MM.1S (cell line): ENCODE measurements around the gene CREB3L2.

ENCODE experiments used
- DNase-seq: peaks from one replicate; pipeline ENCODE4 v3.0.0-alpha.2; 2015
- H2AFZ ChIP-seq: fragments of 300-600 bp; sonication (generic); 2 replicates; pipeline ENCODE4 v1.6.0; 2016; ENCODE audit warnings: antibody characterized with exemption, low read length
- H3F3A ChIP-seq: fragments of 300-600 bp; sonication (generic); 2 replicates; pipeline ENCODE4 v1.6.1; 2016; ENCODE audit warnings: mild to moderate bottlenecking, antibody characterized with exemption, low read length, moderate library complexity, mixed read lengths; ENCODE audit not compliant: insufficient read depth
- H3K27ac ChIP-seq: fragments of 300-600 bp; sonication (generic); 2 replicates; pipeline ENCODE4 v1.5.1; 2016; ENCODE audit warnings: mild to moderate bottlenecking, low read length
- H3K27me3 ChIP-seq: fragments of 300-600 bp; sonication (generic); replicated peaks from 2 replicates; pipeline ENCODE4 v1.6.0; 2016; ENCODE audit warnings: low read length; ENCODE audit not compliant: insufficient read depth
- H3K36me3 ChIP-seq: fragments of 300-600 bp; sonication (generic); replicated peaks from 2 replicates; pipeline ENCODE4 v1.6.1; 2016; ENCODE audit warnings: mild to moderate bottlenecking, low read length, mixed read lengths; ENCODE audit not compliant: insufficient read depth
- H3K4me1 ChIP-seq: fragments of 300-600 bp; sonication (generic); 2 replicates; pipeline ENCODE4 v1.6.1; 2016; ENCODE audit warnings: low read length, mixed read lengths
- H3K4me2 ChIP-seq: fragments of 300-600 bp; sonication (generic); 2 replicates; pipeline ENCODE4 v1.6.0; 2016; ENCODE audit warnings: low read depth, low read length
- H3K4me3 ChIP-seq: fragments of 300-600 bp; sonication (generic); 2 replicates; pipeline ENCODE4 v1.5.1; 2016; ENCODE audit warnings: low read length, mixed read lengths
- H3K79me2 ChIP-seq: fragments of 300-600 bp; sonication (generic); 2 replicates; pipeline ENCODE4 v1.6.1; 2016; ENCODE audit warnings: mixed run types, low read length, mixed read lengths
- H3K9ac ChIP-seq: fragments of 300-600 bp; sonication (generic); 2 replicates; pipeline ENCODE4 v1.6.1; 2016; ENCODE audit warnings: low read length, mixed read lengths
- H3K9me2 ChIP-seq: fragments of 300-600 bp; sonication (generic); replicated peaks from 2 replicates; pipeline ENCODE4 v1.6.1; 2016; ENCODE audit warnings: mild to moderate bottlenecking, low read length, mixed read lengths; ENCODE audit not compliant: insufficient read depth
- H3K9me3 ChIP-seq: fragments of 300-600 bp; sonication (generic); replicated peaks from 2 replicates; pipeline ENCODE4 v1.6.1; 2016; ENCODE audit warnings: mild to moderate bottlenecking, low read length, mixed read lengths; ENCODE audit not compliant: insufficient read depth
- H4K20me1 ChIP-seq: fragments of 300-600 bp; sonication (generic); 2 replicates; pipeline ENCODE4 v1.6.1; 2016; ENCODE audit warnings: mild to moderate bottlenecking, low read length, moderate library complexity, mixed read lengths; ENCODE audit not compliant: insufficient read depth
- CTCF ChIP-seq: fragments of 300-600 bp; sonication (generic); IDR thresholded peaks from 2 replicates; pipeline ENCODE4 v1.5.1; 2016; ENCODE audit warnings: antibody characterized with exemption, low read length, mixed read lengths
- EZH2 ChIP-seq: fragments of 300-600 bp; sonication (generic); optimal IDR thresholded peaks from 2 replicates; pipeline ENCODE3; 2017; ENCODE audit warnings: low read depth, mild to moderate bottlenecking, antibody characterized with exemption, low read length, mixed read lengths
- EZH2phosphoT487 ChIP-seq: fragments of 300-600 bp; sonication (generic); IDR thresholded peaks from 2 replicates; pipeline ENCODE4 v1.6.1; 2018; ENCODE audit warnings: antibody characterized with exemption, low read length

CREB3L2 gene

GRCh38 chr7:137966641-137967142 lies 35.2 kb downstream of the CREB3L2 start:
- no peak overlapping the region for H3K4me2 ChIP-seq
- no peaks in the 10 kb centered on the region for H3F3A ChIP-seq
- H3K36me3 ChIP-seq: no peaks in the 10 kb centered on the region
- H3K79me2 ChIP-seq: peaks cover 98% of the 10 kb centered on the region
- no peak overlapping the region for H3K4me3 ChIP-seq
- H3K9me3 ChIP-seq: no peaks in the 10 kb centered on the region
- DNase-seq: no peak
- no peaks in the 10 kb centered on the region for H3K27me3 ChIP-seq
- no peak overlapping the region for H3K9ac ChIP-seq
- no peak for TF ChIP-seq EZH2phosphoT487
- TF ChIP-seq CTCF: no peak
- TF ChIP-seq EZH2: no peak
- H4K20me1 ChIP-seq: peaks cover 16% of the 10 kb centered on the region; the same call in 1 of the 2 replicates
- H3K27ac ChIP-seq: no peak overlapping the region
- no peaks in the 10 kb centered on the region for H3K4me1 ChIP-seq
- no peak overlapping the region for H2AFZ ChIP-seq
- no peaks in the 10 kb centered on the region for H3K9me2 ChIP-seq

- Histone ChIP-seq H3K36me3 (no peaks in the 10 kb centered on the region), H3K4me1 (no peaks in the 10 kb centered on the region), H3K27me3 (no peaks in the 10 kb centered on the region), H3K4me3 (no peak overlapping the region), H3K79me2 (peaks cover 99% of the 10 kb centered on the region), H3K9ac (no peak overlapping the region), H3K27ac (no peak overlapping the region), H3K9me2 (no peaks in the 10 kb centered on the region), H4K20me1 (peaks cover 16% of the 10 kb centered on the region; the same call in 1 of the 2 replicates), H3K9me3 (no peaks in the 10 kb centered on the region), H3K4me2 (no peak overlapping the region), H3F3A (no peaks in the 10 kb centered on the region), H2AFZ (no peak overlapping the region)
- no peak for TF ChIP-seq EZH2
- TF ChIP-seq EZH2phosphoT487: no peak
- DNase-seq: no peak
Observed at GRCh38 chr7:137965942-137966640, 35.8 kb downstream of the CREB3L2 start.

GRCh38 chr7:137964824-137965545 lies 36.9 kb downstream of the CREB3L2 start:
- H3K79me2 ChIP-seq: peaks cover 97% of the 10 kb centered on the region
- TF ChIP-seq EZH2 (no peak), CTCF (no peak), EZH2phosphoT487 (no peak)
- no peak overlapping the region for H3K4me3 ChIP-seq
- H4K20me1 ChIP-seq: peaks cover 16% of the 10 kb centered on the region; the same call in 1 of the 2 replicates
- no peaks in the 10 kb centered on the region for H3K36me3 ChIP-seq
- H3K27me3 ChIP-seq: no peaks in the 10 kb centered on the region
- no peak overlapping the region for H3K27ac ChIP-seq
- no peaks in the 10 kb centered on the region for H3F3A ChIP-seq
- no peaks in the 10 kb centered on the region for H3K9me2 ChIP-seq
- H3K9ac ChIP-seq: no peak overlapping the region
- no peak overlapping the region for H3K4me2 ChIP-seq
- no peak for DNase-seq
- H3K9me3 ChIP-seq: no peaks in the 10 kb centered on the region
- H2AFZ ChIP-seq: no peak overlapping the region
- no peaks in the 10 kb centered on the region for H3K4me1 ChIP-seq
